HepG2 (cell line): ENCODE results near the gene GALNT10. TPM values are rescaled to one million over a fixed set of nuclear protein-coding genes. Genes with fewer than 3 reads are reported as not detected.
A peak's percentile ranks its signal among the peaks of the same experiment; 100 is the strongest.

Experiments used
- ATAC-seq: fragments of 200-7000 bp; cut with Tn5 transposase; 3 replicates; pipeline ENCODE4 v1.9.1; 2020; ENCODE audit warnings: mild to moderate bottlenecking, moderate library complexity
- BruUV-seq: library from RNA; stranded (reverse); fragments of 400-500 nt; replicated peaks from 2 replicates; lab custom pipeline; 2021; lab: Mats Ljungman, UMichigan
- CTCF ChIA-PET: fragments of 300-600 bp; formaldehyde crosslinking; extraction: SDS; loops from one replicate; lab custom pipeline; 2021; ENCODE audit warnings: low total read pairs, inconsistent platforms, low intra/inter-chr PET ratio; lab: Yijun Ruan, JAX
- POLR2A ChIA-PET: fragments of 350-600 bp; sonication (Branson Sonifier 250); formaldehyde crosslinking; loops from one replicate; lab custom pipeline; 2020; ENCODE audit warnings: antibody characterized with exemption, inconsistent platforms; lab: Yijun Ruan, JAX
- DNase-seq: peaks from one replicate; pipeline ENCODE4 v3.0.0-alpha.2; 2015; ENCODE audit warnings: low spot score
- FAIRE-seq: peaks from 3 replicates; lab custom pipeline; 2011; peaks lifted over from hg19 to GRCh38; lab: Jason Lieb, UNC
- H2AFZ ChIP-seq: one replicate; pipeline ENCODE4 v1.6.1; 2011; ENCODE audit warnings: low read length, inconsistent platforms
- H3K27ac ChIP-seq: fragments of 300-600 bp; 3 replicates; pipeline ENCODE4 v1.8.0; 2011; ENCODE audit warnings: mixed run types, mild to moderate bottlenecking, mixed read lengths, low read length, inconsistent platforms; ENCODE audit not compliant: insufficient read depth; ENCODE audit errors: extremely low read length
- H3K27me3 ChIP-seq, 2 experiments: fragments of 200-600 bp in 1 of 2; 2 replicates in 1 of 2; 3 replicates in 1 of 2; pipeline versions ENCODE4 v1.6.0 to v1.8.0; 2011; ENCODE audit warnings: low read length in 2 of 2, mild to moderate bottlenecking in 2 of 2, moderate library complexity in 2 of 2, inconsistent platforms in 1 of 2; ENCODE audit not compliant: insufficient read depth in 2 of 2, control insufficient read depth in 1 of 2
- H3K36me3 ChIP-seq, 2 experiments: fragments of 200-600 bp in 1 of 2; replicated peaks in 1 of 2; 2 replicates in 1 of 2; 3 replicates in 1 of 2; pipeline versions ENCODE4 v1.5.1 to v1.8.0; 2011; ENCODE audit warnings: low read length in 2 of 2, inconsistent platforms in 1 of 2; ENCODE audit not compliant: insufficient read depth in 2 of 2, control insufficient read depth in 1 of 2
- H3K4me1 ChIP-seq: 2 replicates; pipeline ENCODE4 v1.5.1; 2012; ENCODE audit warnings: low read length, inconsistent platforms; ENCODE audit not compliant: insufficient read depth
- H3K4me2 ChIP-seq: 2 replicates; pipeline ENCODE4 v1.6.0; 2011; ENCODE audit warnings: low read depth, low read length, inconsistent platforms
- H3K4me3 ChIP-seq, 3 experiments: fragments of 200-600 bp in 1 of 3; sonication (generic), shearing (Covaris generic) in 1 of 3; replicated peaks in 1 of 3; 2 replicates each; pipeline ENCODE4 v1.5.1; 2011 to 2016; ENCODE audit warnings: low read length in 3 of 3, inconsistent platforms in 2 of 3, low read depth in 2 of 3, mild to moderate bottlenecking in 2 of 3, control low read depth in 1 of 3, mixed read lengths in 1 of 3; ENCODE audit not compliant: insufficient read depth in 1 of 3
- H3K79me2 ChIP-seq: one replicate; pipeline ENCODE4 v1.6.1; 2011; ENCODE audit warnings: low read length, inconsistent platforms; ENCODE audit not compliant: insufficient read depth
- H3K9ac ChIP-seq: 2 replicates; pipeline ENCODE4 v1.6.0; 2011; ENCODE audit warnings: mild to moderate bottlenecking, low read depth, low read length, inconsistent platforms; ENCODE audit not compliant: insufficient read depth
- H3K9me3 ChIP-seq: 2 replicates; pipeline ENCODE4 v1.5.1; 2012; ENCODE audit warnings: mild to moderate bottlenecking, low read length
- H4K20me1 ChIP-seq: 2 replicates; pipeline ENCODE4 v1.6.0; 2011; ENCODE audit warnings: inconsistent platforms, mild to moderate bottlenecking, low read length, moderate library complexity; ENCODE audit not compliant: insufficient read depth
- BCL3 ChIP-seq: sonication (generic); formaldehyde crosslinking; IDR thresholded peaks from 2 replicates; pipeline ENCODE4 v1.5.1; 2020; ENCODE audit warnings: mild to moderate bottlenecking, missing genetic modification reagents, moderate library complexity
- DMAP1 ChIP-seq: IDR thresholded peaks from 2 replicates; pipeline ENCODE4 v1.6.1; 2016
- JDP2 ChIP-seq: sonication (generic); formaldehyde crosslinking; IDR thresholded peaks from 2 replicates; pipeline ENCODE4 v1.8.1; 2022; ENCODE audit warnings: missing genetic modification reagents, borderline replicate concordance
- NRL ChIP-seq: sonication (generic); formaldehyde crosslinking; IDR thresholded peaks from 2 replicates; pipeline ENCODE4 v1.5.0; 2020; ENCODE audit warnings: missing genetic modification reagents, mild to moderate bottlenecking, moderate library complexity, borderline replicate concordance
- YY1 ChIP-seq: IDR thresholded peaks from 2 replicates; pipeline ENCODE4 v1.6.1; 2011; ENCODE audit warnings: low read length, low read depth, moderate library complexity, mild to moderate bottlenecking; ENCODE audit not compliant: insufficient read depth, insufficient replicate concordance
- ZNF746 ChIP-seq: sonication (generic); formaldehyde crosslinking; IDR thresholded peaks from 2 replicates; pipeline ENCODE4 v1.8.0; 2022; ENCODE audit warnings: mild to moderate bottlenecking, missing genetic modification reagents
- WGBS: methylation state at CpG from one replicate; pipeline ENCODE4 v1.1.6; 2017; ENCODE audit warnings: low lambda C conversion rate; 5-methylcytosine and 5-hydroxymethylcytosine counted together
- in situ Hi-C: cut with HindIII; loops from 2 replicates; pipeline ENCODE4 v1.10.0; 2017; ENCODE audit warnings: low pct_unique_long_range_greater_than_20kb; ENCODE audit not compliant: extremely low pct_ligation_motif_present
- intact Hi-C: fragments of 100-400 bp; cut with micrococcal nuclease; formaldehyde crosslinking; loops from one replicate; pipeline ENCODE4 v1.10.0; 2022; ENCODE audit not compliant: unreplicated experiment
- polyA plus RNA-seq, 8 experiments: library from polyadenylated mRNA; depleted of rRNA in 3 of 8; stranded (reverse) in 7 of 8; unstranded in 1 of 8; fragments of >200 nt; fragmentation: Illumina TruSeq in 4 of 8; extraction: Trizol in 4 of 8; gene quantifications; 2 replicates each; pipeline versions ENCODE4 v1.2.1 to v1.2.3, GENCODE V29; 2011 to 2016; ENCODE audit warnings: low read depth in 4 of 8, missing spikeins in 1 of 8, mixed read lengths in 1 of 8; ENCODE audit not compliant: insufficient read depth in 1 of 8
- total RNA-seq, 5 experiments: library from RNA; depleted of rRNA; stranded (reverse); fragments of >200 nt; fragmentation: Illumina TruSeq; extraction: Trizol; gene quantifications; 2 replicates each; pipeline ENCODE4 v1.2.3, GENCODE V29; 2016; ENCODE audit warnings: low read depth in 1 of 5
- TF ChIP-seq, protein P1 (sequence below): sonication (generic); formaldehyde crosslinking; IDR thresholded peaks from 2 replicates; pipeline ENCODE4 v1.4.0; 2020; ENCODE audit warnings: missing genetic modification reagents
- TF ChIP-seq, protein P2 (sequence below): sonication (generic); formaldehyde crosslinking; IDR thresholded peaks from 2 replicates; pipeline ENCODE4 v1.5.1; 2020; ENCODE audit warnings: mild to moderate bottlenecking, moderate library complexity, missing genetic modification reagents
- TF ChIP-seq, protein P3 (sequence below): sonication (generic); formaldehyde crosslinking; IDR thresholded peaks from 2 replicates; pipeline ENCODE4 v1.5.1; 2020; ENCODE audit warnings: mild to moderate bottlenecking, missing genetic modification reagents, moderate library complexity

GALNT10 gene
- total and polyA plus RNA-seq, 2 of the 13 experiments (the other 11 are each of a cell fraction or from before 2014, with no cell fraction given) = 8.1 to 11.2 TPM

DNA sequence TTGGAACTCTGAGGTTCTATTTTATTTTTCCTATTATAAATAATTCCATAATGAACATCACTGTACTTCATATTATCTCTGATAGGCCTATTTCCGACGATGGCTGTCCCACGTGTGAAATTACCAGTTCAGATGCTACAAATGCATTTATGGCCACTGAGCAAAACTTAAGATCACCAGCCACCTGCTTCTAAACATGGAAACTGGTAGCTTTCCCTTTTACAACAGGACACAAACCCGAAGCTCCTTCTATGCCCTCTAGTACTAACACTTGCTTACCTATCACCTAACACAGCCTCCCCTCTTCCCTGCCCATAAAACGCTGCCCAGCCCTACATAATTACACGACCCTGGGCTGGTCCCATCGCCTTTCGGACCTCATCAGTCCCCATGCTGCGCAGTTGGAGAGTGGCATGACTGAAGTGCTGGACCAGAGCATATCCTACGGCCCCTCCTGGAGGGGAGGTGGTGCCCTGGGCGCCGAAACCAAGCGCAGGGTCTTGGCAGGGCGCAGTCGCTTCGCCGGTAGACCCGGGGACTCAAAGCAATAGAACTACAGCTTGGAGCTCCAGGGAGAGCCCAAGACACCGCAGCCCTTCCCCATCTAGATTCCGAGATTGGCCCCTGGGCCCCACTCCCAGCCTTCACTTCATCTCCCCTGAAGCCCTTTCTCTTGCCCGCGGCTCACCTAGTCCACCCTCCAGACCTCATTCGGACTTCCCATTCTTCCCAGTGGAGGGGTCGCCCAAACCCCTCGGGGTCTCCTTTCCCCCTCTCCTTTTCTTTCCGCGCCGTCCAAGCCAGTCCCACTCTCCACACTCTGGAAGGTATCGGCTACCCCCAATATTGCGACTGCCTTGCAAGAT lies 254.3 kb downstream of the GALNT10 start:
- H3K27me3 ChIP-seq = no peaks in the 10 kb centered on the region
- peak overlapping the region; percentile 81 to 97 (median 94) for H3K4me3 ChIP-seq
- H3K4me1 ChIP-seq = peaks cover 34% of the 10 kb centered on the region
- peak overlapping the region; percentile 60 for H3K27ac ChIP-seq
- ATAC-seq (peak; percentile 64), DNase-seq (no peak), FAIRE-seq (no peak)
- POLR2A ChIA-PET = no interaction called here
- in situ Hi-C loops (no loop called here), intact Hi-C loops (loop anchor here (1.0 to 2.0 kb wide), 2 partner anchors 21 to 22 kb away; no protein-coding TSS in a partner anchor)
- H2AFZ ChIP-seq = no peak overlapping the region
- CTCF ChIA-PET = no interaction called here
- H4K20me1 ChIP-seq = peaks cover 11% of the 10 kb centered on the region
- WGBS = 5% methylated on average over 25 of the region's 30 CpGs
- peaks cover 0 to 17% of the 10 kb centered on the region in 2 experiments; a peak in 4 of 5 replicates for H3K36me3 ChIP-seq
- no peaks in the 10 kb centered on the region for H3K9me3 ChIP-seq
- TSS peak; percentile 47 for BruUV-seq
- peak overlapping the region; percentile 97 for H3K4me2 ChIP-seq
- peaks cover 23% of the 10 kb centered on the region for H3K79me2 ChIP-seq
- H3K9ac ChIP-seq = peak overlapping the region; percentile 78
- TF ChIP-seq BCL3 = 0 out of 2 replicates have a peak, but pooled peaks have one; percentile 1
- TF ChIP-seq, protein P1, sequence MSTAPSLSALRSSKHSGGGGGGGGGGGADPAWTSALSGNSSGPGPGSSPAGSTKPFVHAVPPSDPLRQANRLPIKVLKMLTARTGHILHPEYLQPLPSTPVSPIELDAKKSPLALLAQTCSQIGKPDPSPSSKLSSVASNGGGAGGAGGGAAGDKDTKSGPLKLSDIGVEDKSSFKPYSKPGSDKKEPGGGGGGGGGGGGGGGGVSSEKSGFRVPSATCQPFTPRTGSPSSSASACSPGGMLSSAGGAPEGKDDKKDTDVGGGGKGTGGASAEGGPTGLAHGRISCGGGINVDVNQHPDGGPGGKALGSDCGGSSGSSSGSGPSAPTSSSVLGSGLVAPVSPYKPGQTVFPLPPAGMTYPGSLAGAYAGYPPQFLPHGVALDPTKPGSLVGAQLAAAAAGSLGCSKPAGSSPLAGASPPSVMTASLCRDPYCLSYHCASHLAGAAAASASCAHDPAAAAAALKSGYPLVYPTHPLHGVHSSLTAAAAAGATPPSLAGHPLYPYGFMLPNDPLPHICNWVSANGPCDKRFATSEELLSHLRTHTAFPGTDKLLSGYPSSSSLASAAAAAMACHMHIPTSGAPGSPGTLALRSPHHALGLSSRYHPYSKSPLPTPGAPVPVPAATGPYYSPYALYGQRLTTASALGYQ = no peak
- TF ChIP-seq DMAP1 (CRISPR knock-in tag) = peak; percentile 11; the same call in 1 of the 2 replicates
- TF ChIP-seq JDP2 (CRISPR knock-in tag) = no peak
- TF ChIP-seq, protein P2, sequence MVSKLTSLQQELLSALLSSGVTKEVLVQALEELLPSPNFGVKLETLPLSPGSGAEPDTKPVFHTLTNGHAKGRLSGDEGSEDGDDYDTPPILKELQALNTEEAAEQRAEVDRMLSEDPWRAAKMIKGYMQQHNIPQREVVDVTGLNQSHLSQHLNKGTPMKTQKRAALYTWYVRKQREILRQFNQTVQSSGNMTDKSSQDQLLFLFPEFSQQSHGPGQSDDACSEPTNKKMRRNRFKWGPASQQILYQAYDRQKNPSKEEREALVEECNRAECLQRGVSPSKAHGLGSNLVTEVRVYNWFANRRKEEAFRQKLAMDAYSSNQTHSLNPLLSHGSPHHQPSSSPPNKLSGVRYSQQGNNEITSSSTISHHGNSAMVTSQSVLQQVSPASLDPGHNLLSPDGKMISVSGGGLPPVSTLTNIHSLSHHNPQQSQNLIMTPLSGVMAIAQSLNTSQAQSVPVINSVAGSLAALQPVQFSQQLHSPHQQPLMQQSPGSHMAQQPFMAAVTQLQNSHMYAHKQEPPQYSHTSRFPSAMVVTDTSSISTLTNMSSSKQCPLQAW = peak; percentile 7; the same call in 1 of the 2 replicates
- no peak for TF ChIP-seq YY1
- TF ChIP-seq ZNF746 (CRISPR knock-in tag) = 0 out of 2 replicates have a peak, but pooled peaks have one; percentile 37
- TF ChIP-seq, protein P3, sequence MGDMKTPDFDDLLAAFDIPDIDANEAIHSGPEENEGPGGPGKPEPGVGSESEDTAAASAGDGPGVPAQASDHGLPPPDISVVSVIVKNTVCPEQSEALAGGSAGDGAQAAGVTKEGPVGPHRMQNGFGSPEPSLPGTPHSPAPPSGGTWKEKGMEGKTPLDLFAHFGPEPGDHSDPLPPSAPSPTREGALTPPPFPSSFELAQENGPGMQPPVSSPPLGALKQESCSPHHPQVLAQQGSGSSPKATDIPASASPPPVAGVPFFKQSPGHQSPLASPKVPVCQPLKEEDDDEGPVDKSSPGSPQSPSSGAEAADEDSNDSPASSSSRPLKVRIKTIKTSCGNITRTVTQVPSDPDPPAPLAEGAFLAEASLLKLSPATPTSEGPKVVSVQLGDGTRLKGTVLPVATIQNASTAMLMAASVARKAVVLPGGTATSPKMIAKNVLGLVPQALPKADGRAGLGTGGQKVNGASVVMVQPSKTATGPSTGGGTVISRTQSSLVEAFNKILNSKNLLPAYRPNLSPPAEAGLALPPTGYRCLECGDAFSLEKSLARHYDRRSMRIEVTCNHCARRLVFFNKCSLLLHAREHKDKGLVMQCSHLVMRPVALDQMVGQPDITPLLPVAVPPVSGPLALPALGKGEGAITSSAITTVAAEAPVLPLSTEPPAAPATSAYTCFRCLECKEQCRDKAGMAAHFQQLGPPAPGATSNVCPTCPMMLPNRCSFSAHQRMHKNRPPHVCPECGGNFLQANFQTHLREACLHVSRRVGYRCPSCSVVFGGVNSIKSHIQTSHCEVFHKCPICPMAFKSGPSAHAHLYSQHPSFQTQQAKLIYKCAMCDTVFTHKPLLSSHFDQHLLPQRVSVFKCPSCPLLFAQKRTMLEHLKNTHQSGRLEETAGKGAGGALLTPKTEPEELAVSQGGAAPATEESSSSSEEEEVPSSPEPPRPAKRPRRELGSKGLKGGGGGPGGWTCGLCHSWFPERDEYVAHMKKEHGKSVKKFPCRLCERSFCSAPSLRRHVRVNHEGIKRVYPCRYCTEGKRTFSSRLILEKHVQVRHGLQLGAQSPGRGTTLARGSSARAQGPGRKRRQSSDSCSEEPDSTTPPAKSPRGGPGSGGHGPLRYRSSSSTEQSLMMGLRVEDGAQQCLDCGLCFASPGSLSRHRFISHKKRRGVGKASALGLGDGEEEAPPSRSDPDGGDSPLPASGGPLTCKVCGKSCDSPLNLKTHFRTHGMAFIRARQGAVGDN = peak; percentile 27
- TF ChIP-seq NRL = peak; percentile 66; the same call in 1 of the 2 replicates
